Central memory CD8-positive, alpha-beta T cell (primary cell): ENCODE results near the gene ATP7B.
"Not testable (repeated sequence)": the region's sequence is repeated elsewhere in the genome, so short reads cannot be mapped to it uniquely, and the experiment has no call there.

Experiments
- ATAC-seq: fragments of 150-1000 bp; cut with Tn5 transposase; replicated peaks from 2 replicates; pipeline ENCODE4 v1.10.0; 2022; ENCODE audit warnings: mild to moderate bottlenecking, moderate FRiP score, moderate number of reproducible peaks; ENCODE audit not compliant: poor library complexity, severe bottlenecking; ENCODE audit errors: extremely low read depth
- DNase-seq, 2 donors: peaks; one replicate each; pipeline ENCODE4 v3.0.0; 2021; ENCODE audit warnings: low spot score in 2 of 2
- H3K27ac Mint-ChIP-seq: one replicate; pipeline ENCODE4 v1.8.0; 2022; ENCODE audit warnings: low read depth, mild to moderate bottlenecking, moderate library complexity, mixed read lengths
- H3K27me3 Mint-ChIP-seq: one replicate; pipeline ENCODE4 v1.8.0; 2022; ENCODE audit warnings: mixed read lengths
- H3K36me3 Mint-ChIP-seq: one replicate; pipeline ENCODE4 v1.8.0; 2022; ENCODE audit warnings: mild to moderate bottlenecking, moderate library complexity, mixed read lengths; ENCODE audit not compliant: insufficient read depth
- H3K4me1 Mint-ChIP-seq: one replicate; pipeline ENCODE4 v1.8.0; 2022; ENCODE audit warnings: mixed read lengths
- H3K4me3 Mint-ChIP-seq: one replicate; pipeline ENCODE4 v1.8.0; 2022; ENCODE audit warnings: mild to moderate bottlenecking, moderate library complexity, mixed read lengths
- H3K9me3 Mint-ChIP-seq: one replicate; pipeline ENCODE4 v1.8.0; 2022; ENCODE audit warnings: mixed read lengths

Gene ATP7B

DNA sequence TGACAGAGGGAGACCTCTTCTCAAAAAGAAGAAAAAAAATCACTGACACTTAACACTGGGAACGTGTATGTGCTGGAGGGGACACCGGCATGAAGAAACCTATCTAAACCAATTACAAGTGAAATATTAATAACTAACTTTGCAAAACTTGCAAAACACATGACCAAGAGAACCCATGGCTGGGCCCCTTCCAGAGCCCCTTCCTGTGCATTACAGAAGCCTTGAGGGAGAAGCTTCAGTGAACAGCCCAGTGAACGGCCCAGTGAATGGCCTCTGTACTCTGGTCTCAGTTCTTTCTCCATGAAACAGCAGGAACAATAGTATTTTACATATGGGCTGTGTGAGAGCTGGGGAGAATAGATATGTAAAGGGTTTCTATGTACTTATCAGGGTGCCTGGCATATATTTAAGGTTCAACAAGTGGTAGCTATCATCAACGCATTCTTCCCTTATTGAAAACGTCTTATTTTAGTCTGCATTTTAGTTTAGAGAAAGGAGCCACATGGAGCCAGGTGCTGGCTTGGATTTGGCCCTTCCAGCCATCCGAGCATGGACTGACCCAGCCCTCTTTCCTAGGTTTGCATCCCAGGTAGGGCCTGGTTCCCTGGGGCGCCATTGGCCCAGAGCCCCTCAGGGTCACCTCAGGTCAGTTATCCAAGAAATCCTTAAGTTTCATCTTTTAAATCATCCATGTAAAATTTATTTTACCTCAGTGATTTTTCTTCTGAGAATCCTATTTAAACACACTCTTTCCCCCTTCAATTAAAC lies 95.0 kb downstream of the ATP7B start:
- Mint-ChIP-seq H3K4me1 (peaks cover 5% of the 10 kb centered on the region), H3K36me3 (peaks cover 3% of the 10 kb centered on the region)

DNA sequence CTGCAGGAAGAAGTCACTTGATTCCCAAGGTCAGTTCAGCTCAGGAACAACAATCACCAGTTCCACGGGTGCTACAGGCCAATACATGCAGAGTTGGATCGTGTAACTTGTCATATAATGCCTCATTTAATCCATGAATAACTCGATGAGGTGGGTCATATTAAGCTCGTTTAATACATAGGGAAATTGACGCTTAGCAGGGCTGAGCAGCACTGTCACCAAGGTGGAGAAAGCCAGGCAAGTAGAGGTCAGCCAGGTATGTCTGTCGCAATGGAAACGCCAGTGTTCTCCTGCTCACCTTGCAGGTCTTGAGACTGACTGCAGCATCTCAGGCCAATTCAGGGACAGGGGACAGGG lies 97.1 kb downstream of the ATP7B start:
- H3K36me3 Mint-ChIP-seq: peaks cover 3% of the 10 kb centered on the region
- DNase-seq (no peak), ATAC-seq (no peak)
- H3K9me3 Mint-ChIP-seq: no peaks in the 10 kb centered on the region
- H3K4me1 Mint-ChIP-seq: peaks cover 19% of the 10 kb centered on the region
- no peak overlapping the region for H3K27ac Mint-ChIP-seq
- H3K4me3 Mint-ChIP-seq: no peak overlapping the region
- no peaks in the 10 kb centered on the region for H3K27me3 Mint-ChIP-seq

More for the DNA sequence above, 95.0 kb downstream of the ATP7B start:
- DNase-seq (no peak), ATAC-seq (no peak)
- H3K27ac Mint-ChIP-seq: no peak overlapping the region
- H3K27me3 Mint-ChIP-seq: no peaks in the 10 kb centered on the region
- H3K9me3 Mint-ChIP-seq: no peaks in the 10 kb centered on the region
- no peak overlapping the region for H3K4me3 Mint-ChIP-seq

DNA sequence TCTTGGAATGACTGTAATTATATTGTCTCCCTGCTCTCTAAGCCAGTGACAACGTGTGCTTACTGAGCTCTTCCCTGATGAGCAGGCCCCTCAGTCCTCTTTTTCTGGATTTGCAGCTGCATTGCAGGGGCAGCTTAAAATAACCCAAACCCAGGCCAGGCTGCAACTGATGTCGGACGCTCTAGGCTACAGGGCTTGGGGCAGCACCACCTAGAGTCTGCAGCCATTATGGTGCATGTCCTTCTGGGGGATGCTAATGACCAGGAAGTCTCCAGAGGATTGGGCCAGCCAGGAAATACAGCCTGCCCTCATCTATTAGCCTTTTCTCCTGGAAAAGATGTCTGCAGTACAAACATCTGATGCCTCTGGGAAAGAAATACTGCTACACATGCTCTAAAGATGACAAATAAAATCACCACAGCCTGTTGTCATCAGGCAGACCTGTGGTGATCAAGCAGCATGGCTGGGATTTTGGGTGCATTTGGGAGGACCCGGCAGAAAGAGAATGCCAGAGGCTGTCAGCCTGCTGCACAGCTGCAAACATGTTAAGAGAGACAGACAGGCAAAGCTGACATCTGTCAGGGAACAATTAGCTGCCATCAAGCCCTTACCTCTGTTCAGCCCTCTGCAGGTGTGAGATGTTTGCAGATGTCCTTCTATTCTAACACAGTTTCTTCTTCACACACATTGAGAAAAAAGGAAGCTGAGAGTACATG lies 97.7 kb downstream of the ATP7B start:
- Mint-ChIP-seq H3K4me1 (peaks cover 21% of the 10 kb centered on the region), H3K27me3 (no peaks in the 10 kb centered on the region), H3K27ac (no peak overlapping the region), H3K36me3 (peaks cover 3% of the 10 kb centered on the region), H3K9me3 (no peaks in the 10 kb centered on the region), H3K4me3 (no peak overlapping the region)
- ATAC-seq (no peak), DNase-seq (no peak)

DNA sequence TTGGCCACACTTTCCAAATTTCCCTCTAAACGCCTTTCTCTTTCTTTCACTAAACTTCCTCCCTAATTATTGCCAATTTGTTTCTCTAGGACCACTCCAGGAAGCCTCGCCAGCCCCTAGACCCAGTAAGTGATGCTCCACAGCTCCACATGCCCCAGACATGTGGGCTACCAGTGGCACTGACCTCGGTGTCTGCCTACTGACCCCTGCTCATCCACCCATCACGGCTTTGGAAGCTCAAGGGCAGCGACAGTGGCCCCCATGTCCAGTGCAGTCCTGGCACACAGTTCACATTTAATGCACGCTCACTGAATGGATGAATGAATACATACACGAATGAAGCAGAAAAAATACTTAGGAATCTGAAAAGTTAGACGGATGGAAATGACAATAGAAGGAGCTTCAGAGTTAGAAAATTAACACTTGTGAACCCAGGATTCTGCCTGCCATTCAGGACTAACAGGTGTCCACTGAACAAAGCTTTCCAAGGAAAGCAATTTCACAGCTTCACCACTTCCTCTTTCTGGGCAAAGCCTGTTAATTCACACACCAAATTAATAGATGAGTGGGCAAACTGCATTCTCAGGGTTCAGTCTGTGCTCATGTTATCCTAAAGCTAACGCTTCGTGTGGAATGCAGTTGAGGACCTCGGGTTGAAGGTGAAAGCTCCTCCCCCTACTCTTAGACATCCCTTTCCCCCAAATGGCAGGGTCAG lies 98.6 kb downstream of the ATP7B start:
- H3K9me3 Mint-ChIP-seq: no peaks in the 10 kb centered on the region
- no peak for DNase-seq
- H3K27ac Mint-ChIP-seq: no peak overlapping the region
- H3K36me3 Mint-ChIP-seq: peaks cover 3% of the 10 kb centered on the region
- no peak overlapping the region for H3K4me3 Mint-ChIP-seq
- H3K4me1 Mint-ChIP-seq: peaks cover 21% of the 10 kb centered on the region
- ATAC-seq: no peak
- H3K27me3 Mint-ChIP-seq: no peaks in the 10 kb centered on the region

DNA sequence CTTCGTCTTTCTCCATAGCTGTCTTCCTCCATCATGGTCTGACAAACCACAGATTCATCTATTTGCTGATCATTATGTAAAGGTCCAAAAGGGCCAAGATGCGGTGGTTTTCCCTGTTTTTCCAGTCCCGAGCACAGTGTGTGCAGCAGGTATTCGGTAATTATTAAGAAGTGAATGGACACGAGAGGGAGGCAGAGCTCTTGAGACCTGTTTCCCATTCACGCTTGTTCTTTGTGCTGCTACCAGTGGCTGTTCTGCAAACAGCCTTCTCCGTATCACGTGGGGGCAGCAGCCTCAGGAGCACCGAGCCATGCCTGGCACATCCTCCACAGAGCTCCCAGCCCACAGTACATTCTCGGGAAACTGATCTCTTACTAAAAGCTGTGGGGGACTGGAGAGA lies 99.2 kb downstream of the ATP7B start:
- no peak overlapping the region for H3K27ac Mint-ChIP-seq
- peaks cover 3% of the 10 kb centered on the region for H3K36me3 Mint-ChIP-seq
- H3K27me3 Mint-ChIP-seq: no peaks in the 10 kb centered on the region
- ATAC-seq (no peak), DNase-seq (no peak)
- H3K4me3 Mint-ChIP-seq: no peak overlapping the region
- H3K4me1 Mint-ChIP-seq: peaks cover 21% of the 10 kb centered on the region
- H3K9me3 Mint-ChIP-seq: no peaks in the 10 kb centered on the region

DNA sequence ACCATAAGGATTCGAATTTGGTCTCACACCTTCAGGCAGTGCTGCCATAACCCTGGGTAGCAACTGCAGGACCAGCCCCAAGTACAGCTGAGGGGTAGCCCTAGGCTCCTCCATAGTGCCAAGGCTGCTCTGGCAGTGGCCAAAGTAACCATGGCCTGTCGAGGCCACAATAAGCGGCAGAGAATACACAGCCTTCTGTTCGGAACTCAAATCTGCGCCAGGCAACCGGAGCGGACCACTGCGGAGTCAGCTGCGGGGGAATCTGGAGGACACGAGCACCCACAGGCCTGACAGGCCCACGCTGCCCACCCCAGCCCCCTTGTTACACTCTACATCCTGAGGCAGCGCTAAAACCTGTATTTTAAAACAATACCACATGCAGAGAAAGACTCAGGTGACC lies 100.7 kb downstream of the ATP7B start:
- Mint-ChIP-seq H3K9me3 (no peaks in the 10 kb centered on the region), H3K27ac (no peak overlapping the region), H3K27me3 (no peaks in the 10 kb centered on the region)

DNA sequence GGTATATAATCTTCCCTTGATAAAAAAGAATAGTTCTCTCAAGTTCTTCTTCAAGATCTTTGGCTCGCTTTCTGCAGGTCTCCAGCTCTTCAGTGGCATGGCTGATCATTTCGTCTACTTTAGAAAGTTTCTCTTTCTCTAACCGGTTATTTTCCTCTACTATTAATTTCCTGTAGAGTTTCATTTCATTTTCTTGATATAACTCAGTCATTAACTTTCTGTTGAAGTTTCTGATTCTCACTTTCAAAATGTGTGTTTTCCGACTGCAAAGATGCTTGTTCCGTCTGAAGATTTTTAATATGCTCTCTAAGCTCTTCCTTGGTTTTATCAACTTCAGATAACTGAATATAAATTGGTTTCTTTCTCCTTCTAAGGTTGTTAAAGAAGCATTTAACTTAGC lies 102.0 kb downstream of the ATP7B start:
- not testable (repeated sequence) for H3K9me3 Mint-ChIP-seq, H3K36me3 Mint-ChIP-seq, ATAC-seq, H3K27me3 Mint-ChIP-seq, DNase-seq
- Mint-ChIP-seq H3K4me1 (peaks cover 21% of the 10 kb centered on the region), H3K4me3 (peak overlapping the region; percentile 50), H3K27ac (peak overlapping the region; percentile 62)

More for the DNA sequence above, 100.7 kb downstream of the ATP7B start:
- peaks cover 21% of the 10 kb centered on the region for H3K4me1 Mint-ChIP-seq
- H3K4me3 Mint-ChIP-seq: no peak overlapping the region
- DNase-seq (no peak), ATAC-seq (no peak)
- peaks cover under 1% of the 10 kb centered on the region for H3K36me3 Mint-ChIP-seq

DNA sequence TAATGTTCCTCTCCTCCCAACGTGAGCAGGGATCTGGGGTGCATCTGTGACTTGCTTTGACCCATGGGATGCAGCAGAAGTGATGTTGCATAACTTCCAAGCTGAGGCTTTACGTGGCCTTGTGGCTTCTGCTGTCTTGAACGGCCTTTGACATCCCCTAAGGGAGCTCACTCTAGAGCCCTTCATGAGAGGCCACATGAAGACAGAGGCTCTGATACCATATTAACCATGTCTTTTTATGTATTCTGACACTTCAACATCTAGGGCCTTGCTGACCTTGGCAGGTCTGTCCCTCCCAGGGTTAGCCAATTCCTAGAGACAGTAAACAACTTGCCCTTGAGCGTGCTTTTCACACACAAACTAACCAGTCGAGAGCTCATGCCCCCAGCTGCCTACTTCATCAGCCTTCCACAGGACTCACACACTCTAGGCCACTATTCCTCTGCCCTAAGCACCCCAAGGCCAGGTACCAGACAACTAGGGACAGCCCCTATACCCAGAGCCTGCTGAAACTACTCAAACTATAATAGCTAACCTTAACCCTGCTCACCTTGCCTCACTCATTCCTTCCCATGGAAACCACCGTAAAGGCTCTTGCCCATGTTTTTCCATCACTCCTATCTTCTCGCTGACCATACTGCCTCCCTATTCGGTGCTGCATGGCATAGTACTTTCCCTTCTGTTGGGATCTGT lies 104.1 kb downstream of the ATP7B start:
- Mint-ChIP-seq H3K27me3 (no peaks in the 10 kb centered on the region), H3K36me3 (no peaks in the 10 kb centered on the region), H3K4me3 (no peak overlapping the region), H3K27ac (no peak overlapping the region), H3K4me1 (peaks cover 16% of the 10 kb centered on the region), H3K9me3 (no peaks in the 10 kb centered on the region)
- ATAC-seq (no peak), DNase-seq (no peak)

DNA sequence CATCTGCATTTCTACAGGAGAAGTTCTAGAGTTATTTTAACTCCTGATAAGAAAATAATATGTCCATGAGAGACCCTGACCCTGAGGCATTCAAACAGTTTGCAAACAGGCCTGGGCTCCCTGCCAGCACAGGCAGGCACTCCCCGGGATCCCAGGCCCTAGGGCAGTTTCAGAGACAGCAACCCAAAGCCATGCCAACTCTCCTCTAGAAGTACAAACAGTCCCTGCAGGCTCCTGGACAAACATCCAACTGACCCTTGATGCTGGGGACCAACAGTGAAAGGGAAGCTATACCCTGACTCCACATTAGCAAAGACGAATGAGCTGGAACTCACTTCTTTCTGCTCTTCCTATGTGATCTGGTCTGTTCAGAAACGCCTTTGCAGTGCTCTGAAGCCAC lies 104.7 kb downstream of the ATP7B start:
- H3K36me3 Mint-ChIP-seq: no peaks in the 10 kb centered on the region
- no peak for DNase-seq
- H3K4me1 Mint-ChIP-seq: peaks cover 16% of the 10 kb centered on the region
- no peaks in the 10 kb centered on the region for H3K27me3 Mint-ChIP-seq
- H3K27ac Mint-ChIP-seq: no peak overlapping the region
- no peaks in the 10 kb centered on the region for H3K9me3 Mint-ChIP-seq
- ATAC-seq: no peak
- no peak overlapping the region for H3K4me3 Mint-ChIP-seq

DNA sequence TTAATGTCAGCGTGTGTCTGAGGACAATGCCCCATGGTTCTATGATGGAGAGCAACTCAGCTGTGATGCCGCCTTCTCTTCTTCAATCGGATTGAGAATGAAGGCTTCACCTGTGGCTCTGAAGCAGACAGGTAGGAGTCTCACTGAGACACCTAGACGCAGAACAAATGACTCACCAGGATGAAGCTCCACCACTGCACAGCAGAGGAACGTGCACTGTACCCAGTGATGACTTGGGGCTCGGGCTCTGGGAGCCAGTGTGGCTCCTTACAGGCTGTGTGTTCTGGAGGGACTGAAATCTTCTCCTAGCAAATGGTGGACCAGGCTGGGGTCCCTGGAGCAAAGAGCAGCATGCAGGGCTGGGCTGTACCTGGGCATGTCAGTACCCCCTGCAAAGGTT lies 105.5 kb downstream of the ATP7B start:
- ATAC-seq (no peak), DNase-seq (no peak)
- no peaks in the 10 kb centered on the region for H3K27me3 Mint-ChIP-seq
- peaks cover 16% of the 10 kb centered on the region for H3K4me1 Mint-ChIP-seq
- H3K9me3 Mint-ChIP-seq: no peaks in the 10 kb centered on the region
- H3K4me3 Mint-ChIP-seq: no peak overlapping the region
- H3K36me3 Mint-ChIP-seq: no peaks in the 10 kb centered on the region
- H3K27ac Mint-ChIP-seq: no peak overlapping the region

DNA sequence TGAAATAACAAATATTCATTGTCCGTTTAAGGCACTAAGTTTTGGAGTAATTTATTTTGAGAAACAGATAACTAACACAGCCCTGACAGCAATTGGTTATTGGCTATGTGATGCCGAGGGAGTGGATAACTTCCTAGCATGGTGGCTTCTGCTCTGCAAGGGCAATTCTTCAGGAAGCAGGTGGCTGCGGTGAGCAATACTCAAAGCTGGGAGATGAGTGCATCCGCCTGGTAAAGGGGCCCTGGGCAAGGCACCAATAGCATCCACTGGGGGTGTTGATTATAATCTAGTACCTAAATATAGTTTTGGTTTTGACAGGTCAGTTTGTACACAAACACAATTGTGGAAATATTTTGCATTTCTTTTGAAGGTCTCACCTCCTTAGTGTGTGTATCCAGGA lies 108.5 kb downstream of the ATP7B start:
- no peaks in the 10 kb centered on the region for H3K27me3 Mint-ChIP-seq
- H3K9me3 Mint-ChIP-seq: no peaks in the 10 kb centered on the region
- H3K36me3 Mint-ChIP-seq: no peaks in the 10 kb centered on the region
- ATAC-seq (no peak), DNase-seq (no peak)
- no peak overlapping the region for H3K4me3 Mint-ChIP-seq
- no peak overlapping the region for H3K27ac Mint-ChIP-seq
- no peaks in the 10 kb centered on the region for H3K4me1 Mint-ChIP-seq

DNA sequence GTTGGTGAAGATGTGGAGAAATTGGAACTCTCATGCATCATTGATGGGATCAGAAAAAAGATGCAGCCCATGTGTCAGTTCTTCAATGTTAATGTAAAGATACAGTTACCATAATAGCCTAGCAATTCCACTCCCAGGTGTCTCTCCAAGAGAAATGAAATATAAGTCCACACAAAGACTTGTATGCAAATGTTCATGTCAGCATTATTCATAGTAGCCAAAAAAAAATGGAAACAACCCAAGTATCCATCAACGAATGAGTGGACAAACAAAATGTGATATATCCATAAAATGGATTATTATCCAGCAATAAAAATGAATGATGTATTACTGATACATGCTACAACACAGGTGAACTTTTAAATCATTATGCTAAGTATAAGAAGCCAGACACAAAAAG lies 110.8 kb downstream of the ATP7B start:
- ATAC-seq (no peak), DNase-seq (no peak)
- Mint-ChIP-seq H3K4me3 (no peak overlapping the region), H3K27ac (no peak overlapping the region), H3K9me3 (no peaks in the 10 kb centered on the region), H3K27me3 (peaks cover 9% of the 10 kb centered on the region), H3K36me3 (no peaks in the 10 kb centered on the region), H3K4me1 (no peaks in the 10 kb centered on the region)
